ENCODE measurements around the gene TMEM255A.

The TMEM255A gene

DNA sequence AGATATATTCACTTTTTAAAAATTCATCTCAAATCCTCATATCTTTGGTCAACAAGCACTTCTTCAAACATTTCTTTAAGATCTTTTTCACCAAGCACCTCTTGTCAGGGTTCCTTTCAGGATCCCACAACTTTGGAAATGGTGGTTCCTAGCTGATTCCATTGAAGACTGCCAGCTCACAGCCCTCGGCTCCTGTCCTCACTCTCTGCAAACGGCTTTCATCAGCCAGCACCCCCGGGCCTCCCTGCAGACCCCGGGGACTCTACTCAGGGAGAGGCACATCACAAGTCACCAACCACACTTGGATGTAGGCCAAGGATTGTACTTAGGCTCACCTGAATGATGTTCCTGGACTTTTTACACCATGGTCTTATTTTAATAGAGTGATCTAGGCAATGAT is 40.7 kb downstream of the TMEM255A start:
- in situ Hi-C loops (cut with MboI; ENCODE audit: low sequenced_read_pairs): no loop called here
- no peak for DNase-seq (ENCODE audit: low spot score in 2 of 2)
- H3K9me3 ChIP-seq: no peaks in the 10 kb centered on the region
- H3K36me3 ChIP-seq (replicated peaks): no peaks in the 10 kb centered on the region
- no peaks in the 10 kb centered on the region for H3K4me1 ChIP-seq
- no peak overlapping the region for H3K4me3 ChIP-seq
- H3K27me3 ChIP-seq (ENCODE audit: low read depth): no peaks in the 10 kb centered on the region

DNA sequence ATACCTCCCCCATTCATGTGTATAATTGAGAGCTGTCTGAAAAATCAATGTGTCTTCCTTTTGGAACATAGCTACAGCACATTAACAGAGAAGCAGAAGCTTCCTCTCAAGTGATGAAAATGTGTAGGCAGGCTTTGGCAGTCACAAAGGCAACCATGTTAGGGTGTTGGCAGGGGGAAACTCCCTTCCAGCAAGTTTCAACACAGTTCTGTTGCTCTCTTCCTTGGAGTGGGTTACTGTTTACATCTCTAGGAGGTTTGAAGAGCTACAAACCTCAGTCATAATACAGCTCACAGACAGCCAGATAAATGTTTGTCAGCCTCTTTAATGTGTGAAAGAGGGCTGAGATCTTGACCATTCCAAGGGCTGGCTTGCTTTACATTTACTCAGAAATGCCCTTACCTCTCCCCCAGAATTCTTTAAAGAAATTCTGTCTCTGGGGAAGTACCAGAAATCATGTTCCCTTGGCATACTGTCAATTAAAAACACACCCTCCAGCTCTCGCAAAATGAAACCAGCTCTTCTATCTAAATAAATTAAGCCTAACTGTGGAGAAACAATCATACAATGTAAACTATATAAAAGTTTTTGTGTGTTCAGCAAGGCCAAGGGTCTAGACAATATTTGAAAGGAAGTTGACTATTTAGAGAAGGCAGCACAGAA is 41.8 kb downstream of the TMEM255A start:
- H3K4me3 ChIP-seq: no peak overlapping the region
- H3K4me1 ChIP-seq: no peaks in the 10 kb centered on the region
- in situ Hi-C loops (cut with MboI; ENCODE audit: low sequenced_read_pairs): no loop called here
- no peak for DNase-seq (ENCODE audit: low spot score in 2 of 2)
- no peaks in the 10 kb centered on the region for H3K27me3 ChIP-seq (ENCODE audit: low read depth)
- no peaks in the 10 kb centered on the region for H3K9me3 ChIP-seq
- H3K36me3 ChIP-seq (replicated peaks): no peaks in the 10 kb centered on the region

DNA sequence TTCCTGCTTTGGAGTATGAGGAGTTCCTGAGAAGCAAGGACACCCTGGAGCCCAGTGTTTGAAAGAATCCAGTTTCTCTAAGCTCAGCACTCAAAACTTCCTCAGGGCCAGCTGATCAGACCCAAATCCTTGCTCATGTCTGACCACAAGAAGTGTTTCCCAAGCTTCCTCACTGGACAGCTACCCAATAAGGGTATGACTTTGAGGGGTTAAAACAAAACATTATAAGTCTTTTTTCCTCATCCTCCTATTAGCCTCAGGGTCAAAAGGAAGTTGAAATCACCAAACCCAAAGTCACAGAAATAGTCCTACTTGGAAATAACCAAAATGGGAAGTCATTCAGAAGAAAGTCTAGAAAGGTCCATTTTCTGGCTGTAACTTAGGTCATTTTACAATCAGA is 46.9 kb downstream of the TMEM255A start:
- H3K9me3 ChIP-seq: no peaks in the 10 kb centered on the region
- DNase-seq (ENCODE audit: low spot score in 2 of 2): no peak
- H3K27me3 ChIP-seq (ENCODE audit: low read depth): no peaks in the 10 kb centered on the region
- in situ Hi-C loops (cut with MboI; ENCODE audit: low sequenced_read_pairs): no loop called here
- no peaks in the 10 kb centered on the region; the same call in 1 of the 2 replicates for H3K4me1 ChIP-seq
- H3K4me3 ChIP-seq: no peak overlapping the region
- H3K36me3 ChIP-seq (replicated peaks): no peaks in the 10 kb centered on the region

DNA sequence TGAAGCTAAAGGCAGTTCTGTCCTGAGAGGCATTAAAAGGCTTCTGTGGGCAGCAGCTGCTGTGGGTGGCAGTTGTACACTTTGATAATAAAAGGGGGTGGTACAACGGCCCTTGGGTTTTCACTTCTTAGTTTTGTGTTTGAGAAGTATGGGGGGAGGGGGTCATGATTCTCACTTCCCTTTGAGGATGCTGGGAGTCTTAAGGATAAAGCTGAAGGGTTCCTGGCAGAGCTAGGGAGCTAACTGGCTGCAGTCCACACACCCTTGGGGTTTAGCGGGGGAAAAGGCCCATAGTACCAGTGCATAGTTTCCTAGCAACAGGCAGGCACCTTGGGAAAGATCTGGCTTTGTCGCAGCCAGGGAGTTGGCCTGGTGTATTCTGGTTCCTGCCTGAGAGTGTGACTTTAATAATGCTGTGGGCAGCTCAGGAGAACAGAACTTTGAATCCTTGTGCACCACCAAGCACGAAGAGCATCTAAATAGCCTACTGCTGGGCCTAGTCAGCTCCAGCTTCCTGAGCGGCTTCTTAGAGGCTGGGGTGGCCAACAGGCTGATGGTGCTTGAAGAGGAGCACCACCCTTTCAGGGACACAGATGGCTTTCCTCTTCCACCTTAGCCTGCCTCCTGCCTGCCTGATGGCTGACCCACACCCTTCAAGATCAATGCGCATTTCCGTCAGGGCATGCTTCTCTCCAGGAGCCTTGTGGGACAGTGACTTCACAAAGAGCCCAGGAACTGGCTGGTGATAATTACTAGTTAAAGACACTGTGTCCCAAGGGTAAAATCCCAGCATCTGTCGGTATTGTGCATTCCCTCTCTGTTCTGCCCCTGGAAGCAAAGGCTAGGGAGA is 48.2 kb downstream of the TMEM255A start:
- Histone ChIP-seq H3K4me3 (no peak overlapping the region), H3K27me3 (ENCODE audit: low read depth) (no peaks in the 10 kb centered on the region), H3K36me3 (replicated peaks) (peaks cover 1% of the 10 kb centered on the region; the same call in 1 of the 2 replicates), H3K9me3 (no peaks in the 10 kb centered on the region), H3K4me1 (no peaks in the 10 kb centered on the region; the same call in 1 of the 2 replicates)
- in situ Hi-C loops (cut with MboI; ENCODE audit: low sequenced_read_pairs): no loop called here
- no peak for DNase-seq (ENCODE audit: low spot score in 2 of 2)

DNA sequence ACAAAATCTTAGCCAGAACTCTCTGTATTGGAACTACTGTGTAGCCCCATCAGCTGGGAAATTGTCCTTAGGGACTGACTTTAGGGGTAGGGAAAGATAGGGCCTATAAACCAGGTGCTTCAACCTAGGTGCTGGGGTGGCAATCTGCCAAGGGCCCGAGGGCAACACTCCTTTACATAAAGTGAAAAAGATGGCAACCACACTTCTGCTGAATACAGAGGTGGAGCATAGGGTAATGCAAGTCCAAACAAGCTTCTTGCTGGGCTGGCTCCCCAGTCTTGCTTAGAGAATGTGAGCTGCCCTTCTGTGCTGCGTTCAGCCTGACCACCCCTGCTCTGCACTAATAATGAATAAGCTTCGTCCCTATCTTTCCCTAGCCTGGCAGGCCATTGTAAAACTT is 50.9 kb downstream of the TMEM255A start:
- DNase-seq (ENCODE audit: low spot score in 2 of 2): peak; percentile 19 to 29
- in situ Hi-C loops (cut with MboI; ENCODE audit: low sequenced_read_pairs): no loop called here
- Histone ChIP-seq H3K27me3 (ENCODE audit: low read depth) (no peaks in the 10 kb centered on the region), H3K9me3 (no peaks in the 10 kb centered on the region), H3K4me3 (no peak overlapping the region), H3K36me3 (replicated peaks) (peaks cover 20% of the 10 kb centered on the region), H3K4me1 (no peaks in the 10 kb centered on the region; the same call in 1 of the 2 replicates)

DNA sequence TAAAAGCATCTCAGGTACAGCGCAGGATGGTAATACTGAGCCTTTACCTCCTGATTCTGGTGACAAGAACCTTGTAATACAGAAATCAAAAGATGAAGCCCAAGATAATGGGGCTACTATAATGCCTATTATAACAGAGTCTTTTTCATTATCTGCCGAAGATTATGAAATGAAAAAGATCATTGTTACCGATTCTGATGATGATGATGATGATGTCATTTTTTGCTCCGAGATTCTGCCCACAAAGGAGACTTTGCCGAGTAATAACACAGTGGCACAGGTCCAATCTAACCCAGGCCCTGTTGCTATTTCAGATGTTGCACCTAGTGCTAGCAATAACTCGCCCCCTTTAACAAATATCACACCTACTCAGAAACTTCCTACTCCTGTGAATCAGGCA is 57.5 kb downstream of the TMEM255A start:
- no peak for DNase-seq (ENCODE audit: low spot score in 2 of 2)
- in situ Hi-C loops (cut with MboI; ENCODE audit: low sequenced_read_pairs): no loop called here
- Histone ChIP-seq H3K4me1 (peaks cover 15% of the 10 kb centered on the region), H3K27me3 (ENCODE audit: low read depth) (peaks cover 5% of the 10 kb centered on the region; the same call in 1 of the 2 replicates), H3K4me3 (no peak overlapping the region), H3K9me3 (no peaks in the 10 kb centered on the region), H3K36me3 (replicated peaks) (peaks cover 43% of the 10 kb centered on the region)

DNA sequence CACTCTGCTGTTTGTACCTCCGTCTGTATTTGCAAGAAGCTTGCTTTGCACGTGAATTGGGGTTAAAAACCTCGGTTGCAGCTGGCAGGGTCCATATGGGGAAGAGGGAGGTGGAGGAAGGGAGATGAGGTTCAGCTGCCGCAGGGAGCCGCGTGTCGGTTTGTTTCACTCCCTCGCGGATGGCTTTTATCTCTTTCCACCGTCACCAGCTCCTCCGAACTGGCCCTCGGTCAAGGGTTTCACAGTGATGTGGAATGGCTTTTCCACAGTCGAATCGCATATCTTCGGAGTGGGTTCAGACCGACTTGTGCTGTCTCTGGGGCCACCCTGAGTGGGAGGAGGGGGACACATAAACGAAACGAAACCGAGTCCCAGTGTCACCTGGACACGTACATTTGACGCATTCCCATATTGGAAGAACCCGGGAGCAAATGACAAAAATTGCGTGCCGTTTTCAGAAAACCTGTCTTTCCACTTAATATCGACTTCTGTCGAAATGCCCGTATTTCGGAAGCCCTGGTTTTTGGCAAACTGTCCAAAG is 59.7 kb downstream of the TMEM255A start:
- Histone ChIP-seq H3K4me1 (peaks cover 15% of the 10 kb centered on the region), H3K27me3 (ENCODE audit: low read depth) (peaks cover 17% of the 10 kb centered on the region), H3K4me3 (peak overlapping the region; percentile 66), H3K9me3 (no peaks in the 10 kb centered on the region), H3K36me3 (replicated peaks) (peaks cover 32% of the 10 kb centered on the region)
- peak; percentile 45 to 52 for DNase-seq (ENCODE audit: low spot score in 2 of 2)
- in situ Hi-C loops (cut with MboI; ENCODE audit: low sequenced_read_pairs): no loop called here

DNA sequence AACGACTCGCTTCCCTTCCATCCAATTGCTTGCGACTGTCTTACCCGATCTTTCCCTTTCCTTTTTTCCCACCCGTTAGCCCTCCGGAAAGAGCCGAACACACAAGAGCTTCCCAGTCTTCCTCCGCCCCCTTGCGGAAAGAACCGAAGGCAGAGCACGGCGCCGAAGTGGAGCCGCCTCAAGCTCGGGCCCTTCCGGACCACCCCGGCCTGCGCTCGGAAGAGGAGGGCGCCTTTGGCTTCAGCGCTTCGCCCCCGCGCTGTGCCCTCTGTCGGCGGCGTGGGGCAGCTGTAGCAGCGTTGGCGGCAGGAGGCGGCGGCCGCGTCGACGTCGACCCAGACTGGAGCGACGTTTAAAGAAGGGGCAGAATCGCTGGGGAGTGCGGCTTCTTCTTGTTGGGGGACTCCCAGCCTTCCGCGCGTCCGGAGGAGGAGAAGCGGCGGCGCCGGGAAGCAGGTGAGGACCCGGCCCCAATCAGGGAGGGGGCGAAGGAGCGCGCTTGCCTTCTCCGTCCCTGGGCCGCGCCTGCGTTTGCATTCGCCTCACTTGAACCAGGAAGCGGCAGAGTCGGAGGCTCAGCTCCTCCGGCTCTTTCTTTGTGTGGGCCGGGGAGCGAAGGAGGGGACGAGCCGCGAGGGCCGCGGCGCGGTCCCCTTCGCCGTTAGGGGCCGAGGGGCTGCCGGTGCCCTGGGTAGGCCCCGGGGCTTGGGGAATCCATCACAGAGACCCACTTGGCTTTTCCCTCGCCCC is 60.6 kb downstream of the TMEM255A start, which contains the start of gene ZBTB33:
ZBTB33 (plus strand) TSS at position 291 of the 750 bp plus-strand sequence. CDS start 2,604 bp downstream, outside the sequence.
- in situ Hi-C loops (cut with MboI; ENCODE audit: low sequenced_read_pairs): no loop called here
- H3K27me3 ChIP-seq (ENCODE audit: low read depth): peaks cover 20% of the 10 kb centered on the region

DNA sequence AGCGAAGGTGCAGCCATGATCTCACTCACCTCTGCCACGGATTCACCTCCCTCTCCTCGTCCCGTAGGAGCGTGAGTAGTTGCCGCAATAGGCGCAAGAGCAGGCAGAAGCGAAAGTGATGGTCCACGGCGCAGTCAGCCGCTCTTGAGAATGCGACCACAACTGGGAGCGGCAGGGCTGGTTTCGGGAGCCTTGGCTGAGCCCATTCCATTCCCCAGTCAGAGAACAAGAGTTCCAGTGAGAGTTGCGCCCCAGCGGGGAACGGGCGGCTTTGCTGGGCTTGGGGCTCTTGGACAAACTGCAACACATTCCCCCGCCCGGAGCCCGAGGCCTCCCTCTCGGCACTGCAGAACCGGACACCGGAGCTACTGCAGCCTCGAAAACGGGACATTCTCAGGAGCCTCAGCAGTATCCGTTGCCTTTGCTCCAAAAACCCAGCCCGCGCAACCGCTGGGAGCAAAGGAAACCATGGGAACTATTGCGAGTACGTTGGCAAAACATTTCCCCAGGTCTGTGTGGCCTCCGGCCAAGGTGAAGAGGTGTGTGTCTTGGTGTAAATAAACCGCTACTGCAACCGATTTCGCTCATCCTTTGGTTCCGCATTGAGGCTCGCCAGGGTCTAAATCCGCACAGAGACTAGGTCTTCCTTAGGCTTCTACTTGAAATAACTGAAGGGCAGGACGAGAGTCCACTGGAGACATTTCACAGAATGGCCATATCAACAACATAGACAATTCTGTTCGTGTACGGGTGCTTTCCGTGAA is 66.3 kb downstream of the TMEM255A start:
- Histone ChIP-seq H3K4me1 (peaks cover 12% of the 10 kb centered on the region), H3K27me3 (ENCODE audit: low read depth) (peaks cover 20% of the 10 kb centered on the region), H3K4me3 (peak overlapping the region; percentile 86), H3K9me3 (no peaks in the 10 kb centered on the region), H3K36me3 (replicated peaks) (no peaks in the 10 kb centered on the region)
- in situ Hi-C loops (cut with MboI; ENCODE audit: low sequenced_read_pairs): loop anchor here (25.0 kb wide), 1 partner anchor 733 kb away; no protein-coding TSS in a partner anchor
- peak; percentile 83 to 89 for DNase-seq (ENCODE audit: low spot score in 2 of 2)

More for the DNA sequence above, 60.6 kb downstream of the TMEM255A start, which contains the start of gene ZBTB33:
- DNase-seq (ENCODE audit: low spot score in 2 of 2): peak; percentile 97 to 98
- Histone ChIP-seq H3K9me3 (no peaks in the 10 kb centered on the region), H3K36me3 (replicated peaks) (peaks cover 26% of the 10 kb centered on the region), H3K4me1 (peaks cover 15% of the 10 kb centered on the region), H3K4me3 (peak within 1 kb of the TSS; percentile 66)

DNA sequence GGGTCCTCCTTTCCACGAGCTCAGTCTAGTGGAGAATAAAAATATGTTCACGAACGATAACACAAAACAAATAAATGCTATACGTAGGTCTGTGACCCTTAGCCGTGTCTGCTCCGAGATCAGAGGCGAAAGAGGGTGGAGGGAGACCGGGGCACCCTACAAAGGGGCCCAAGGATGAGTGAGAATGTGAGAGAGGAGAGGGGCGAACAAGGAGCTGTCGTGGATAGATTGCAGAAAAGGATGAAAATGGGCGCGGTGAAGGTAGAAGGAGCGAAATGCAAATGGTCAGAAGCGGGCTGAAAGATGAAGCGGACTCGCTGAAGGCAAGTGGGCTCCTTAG is 66.9 kb downstream of the TMEM255A start:
- no peaks in the 10 kb centered on the region for H3K36me3 ChIP-seq (replicated peaks)
- no peak for DNase-seq (ENCODE audit: low spot score in 2 of 2)
- peak overlapping the region; percentile 86 for H3K4me3 ChIP-seq
- H3K4me1 ChIP-seq: peaks cover 10% of the 10 kb centered on the region
- no peaks in the 10 kb centered on the region for H3K9me3 ChIP-seq
- in situ Hi-C loops (cut with MboI; ENCODE audit: low sequenced_read_pairs): loop anchor here (25.0 kb wide), 1 partner anchor 732 kb away; no protein-coding TSS in a partner anchor
- peaks cover 20% of the 10 kb centered on the region for H3K27me3 ChIP-seq (ENCODE audit: low read depth)

DNA sequence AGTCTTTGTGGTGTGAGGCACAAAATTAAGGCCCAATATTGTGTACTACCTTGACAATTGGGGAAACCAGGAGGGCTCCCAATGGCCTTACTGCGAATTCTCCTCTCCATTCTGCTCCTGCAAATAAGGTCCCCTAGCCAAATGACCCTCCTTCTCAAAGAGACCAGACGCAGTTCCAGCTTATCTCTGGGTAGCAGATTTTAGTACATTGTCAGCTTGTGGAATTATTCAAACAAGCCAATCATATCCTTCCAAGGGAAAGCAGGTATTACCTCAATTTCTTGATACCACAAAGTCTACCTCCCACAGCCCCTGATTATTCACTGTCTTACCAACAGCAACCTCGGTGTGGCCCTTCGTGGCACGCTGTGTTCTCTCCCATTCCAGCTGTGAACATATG is 68.4 kb downstream of the TMEM255A start:
- peaks cover 12% of the 10 kb centered on the region for H3K4me1 ChIP-seq
- peaks cover 13% of the 10 kb centered on the region; the same call in 1 of the 2 replicates for H3K27me3 ChIP-seq (ENCODE audit: low read depth)
- in situ Hi-C loops (cut with MboI; ENCODE audit: low sequenced_read_pairs): loop anchor here (25.0 kb wide), 1 partner anchor 731 kb away; no protein-coding TSS in a partner anchor
- no peak for DNase-seq (ENCODE audit: low spot score in 2 of 2)
- no peaks in the 10 kb centered on the region for H3K9me3 ChIP-seq
- H3K36me3 ChIP-seq (replicated peaks): no peaks in the 10 kb centered on the region
- no peak overlapping the region for H3K4me3 ChIP-seq

DNA sequence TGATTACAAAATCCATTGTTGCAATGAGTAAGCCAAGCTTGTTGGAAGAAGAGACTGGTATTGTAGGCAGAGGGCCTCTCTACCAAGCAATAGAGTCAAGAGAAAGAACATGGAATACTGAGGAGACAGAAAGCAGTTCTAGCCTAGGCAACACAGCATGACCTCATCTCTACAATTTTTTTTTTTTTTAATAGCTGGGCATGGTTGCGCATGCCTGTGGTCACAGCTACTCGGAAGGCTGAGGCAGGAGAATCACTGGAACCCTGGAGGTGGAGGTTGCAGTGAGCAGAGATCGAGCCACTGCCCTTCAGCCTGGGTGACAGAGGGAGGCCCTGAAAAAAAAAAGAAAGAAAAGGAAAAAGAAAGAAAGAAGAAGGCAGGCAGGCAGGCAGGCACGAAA is 72.3 kb downstream of the TMEM255A start:
- in situ Hi-C loops (cut with MboI; ENCODE audit: low sequenced_read_pairs): loop anchor here (25.0 kb wide), 1 partner anchor 727 kb away; no protein-coding TSS in a partner anchor
- no peaks in the 10 kb centered on the region for H3K36me3 ChIP-seq (replicated peaks)
- H3K4me1 ChIP-seq: peaks cover 28% of the 10 kb centered on the region
- H3K4me3 ChIP-seq: no peak overlapping the region
- DNase-seq (ENCODE audit: low spot score in 2 of 2): no peak
- H3K9me3 ChIP-seq: no peaks in the 10 kb centered on the region
- no peaks in the 10 kb centered on the region for H3K27me3 ChIP-seq (ENCODE audit: low read depth)

Data from HAP-1 (cell line).